ENCODE data around the gene FAM185A.

The FAM185A gene

GRCh38 chr7:102817616-102818573 is 69.1 kb downstream of the FAM185A start:
- no peak overlapping the region for H3K4me3 Mint-ChIP-seq
- H3K4me1 Mint-ChIP-seq = no peaks in the 10 kb centered on the region
- TF ChIP-seq, protein P1, sequence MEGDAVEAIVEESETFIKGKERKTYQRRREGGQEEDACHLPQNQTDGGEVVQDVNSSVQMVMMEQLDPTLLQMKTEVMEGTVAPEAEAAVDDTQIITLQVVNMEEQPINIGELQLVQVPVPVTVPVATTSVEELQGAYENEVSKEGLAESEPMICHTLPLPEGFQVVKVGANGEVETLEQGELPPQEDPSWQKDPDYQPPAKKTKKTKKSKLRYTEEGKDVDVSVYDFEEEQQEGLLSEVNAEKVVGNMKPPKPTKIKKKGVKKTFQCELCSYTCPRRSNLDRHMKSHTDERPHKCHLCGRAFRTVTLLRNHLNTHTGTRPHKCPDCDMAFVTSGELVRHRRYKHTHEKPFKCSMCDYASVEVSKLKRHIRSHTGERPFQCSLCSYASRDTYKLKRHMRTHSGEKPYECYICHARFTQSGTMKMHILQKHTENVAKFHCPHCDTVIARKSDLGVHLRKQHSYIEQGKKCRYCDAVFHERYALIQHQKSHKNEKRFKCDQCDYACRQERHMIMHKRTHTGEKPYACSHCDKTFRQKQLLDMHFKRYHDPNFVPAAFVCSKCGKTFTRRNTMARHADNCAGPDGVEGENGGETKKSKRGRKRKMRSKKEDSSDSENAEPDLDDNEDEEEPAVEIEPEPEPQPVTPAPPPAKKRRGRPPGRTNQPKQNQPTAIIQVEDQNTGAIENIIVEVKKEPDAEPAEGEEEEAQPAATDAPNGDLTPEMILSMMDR (IDR thresholded peaks at IDR 0.05) = no peak
- H3K27me3 Mint-ChIP-seq (ENCODE audit: low read depth, poor library complexity) = no peaks in the 10 kb centered on the region
- H3K36me3 Mint-ChIP-seq (ENCODE audit: low read depth) = peaks cover 25% of the 10 kb centered on the region
- H3K9me3 Mint-ChIP-seq = no peaks in the 10 kb centered on the region
- no peak overlapping the region for H3K27ac Mint-ChIP-seq
- DNase-seq = no peak

DNA sequence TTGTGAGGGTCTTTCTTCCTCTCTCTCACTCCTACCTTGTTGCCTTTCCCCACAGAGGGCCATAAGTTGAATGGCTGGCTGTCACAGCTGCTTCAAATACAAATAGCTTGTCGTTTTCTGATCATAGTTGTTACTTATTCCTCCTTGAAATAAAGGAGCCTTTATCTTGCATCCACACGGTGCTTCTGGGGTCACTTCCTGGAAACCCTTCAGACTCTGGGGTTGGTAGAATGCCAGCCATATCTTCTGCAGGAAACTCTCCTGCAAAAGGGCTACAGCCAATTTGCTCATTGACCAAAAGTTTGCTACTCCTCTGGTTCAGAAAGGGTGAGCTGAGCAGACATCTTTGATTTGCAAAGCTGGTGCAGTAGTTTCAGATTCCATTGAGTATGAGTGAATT is 70.4 kb downstream of the FAM185A start:
- H3K36me3 Mint-ChIP-seq (ENCODE audit: low read depth) = peaks cover 29% of the 10 kb centered on the region
- no peaks in the 10 kb centered on the region for H3K4me1 Mint-ChIP-seq
- no peaks in the 10 kb centered on the region for H3K9me3 Mint-ChIP-seq
- H3K4me3 Mint-ChIP-seq = no peak overlapping the region
- no peak for DNase-seq
- H3K27me3 Mint-ChIP-seq (ENCODE audit: low read depth, poor library complexity) = no peaks in the 10 kb centered on the region
- H3K27ac Mint-ChIP-seq = no peak overlapping the region
- TF ChIP-seq, protein P1 (IDR thresholded peaks at IDR 0.05) = no peak

DNA sequence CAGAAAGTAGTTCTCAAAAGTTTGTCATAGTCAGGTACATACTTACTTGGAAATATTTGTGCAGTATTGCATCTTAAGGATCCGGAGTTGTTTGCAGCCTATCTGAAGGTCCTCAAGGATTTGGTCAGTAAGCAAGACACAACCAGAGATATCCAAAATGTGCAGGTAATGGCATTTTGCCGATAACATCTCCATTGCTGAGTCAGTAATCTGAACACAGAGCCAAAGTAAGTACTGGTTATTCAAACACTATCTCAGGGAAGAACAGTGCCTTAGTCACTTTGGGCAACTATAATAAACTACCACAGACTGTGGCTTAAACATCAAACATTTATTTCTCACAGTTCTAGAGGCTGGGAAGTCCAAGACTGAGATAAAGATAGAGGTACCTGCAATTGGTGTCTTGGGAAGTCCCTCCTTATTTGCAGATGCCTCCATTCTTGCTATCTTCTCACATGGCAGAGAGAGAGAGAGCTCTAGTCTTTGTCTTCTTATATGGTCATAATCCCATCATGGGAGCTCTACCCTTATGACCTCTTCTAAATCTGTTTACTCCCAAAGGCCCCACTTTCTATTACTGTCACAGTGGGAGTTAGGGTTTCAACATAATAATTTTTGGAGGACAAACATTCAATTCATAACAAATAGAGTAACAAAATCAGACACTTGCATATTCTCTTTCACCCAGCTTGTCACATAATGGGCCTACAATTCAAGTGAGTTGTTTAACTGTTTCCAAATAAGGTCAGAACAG is 73.4 kb downstream of the FAM185A start:
- Mint-ChIP-seq H3K4me3 (no peak overlapping the region), H3K9me3 (peaks cover 2% of the 10 kb centered on the region), H3K4me1 (no peaks in the 10 kb centered on the region), H3K27me3 (ENCODE audit: low read depth, poor library complexity) (no peaks in the 10 kb centered on the region), H3K36me3 (ENCODE audit: low read depth) (peaks cover 49% of the 10 kb centered on the region), H3K27ac (no peak overlapping the region)
- TF ChIP-seq, protein P1 (IDR thresholded peaks at IDR 0.05) = no peak
- no peak for DNase-seq

- Mint-ChIP-seq H3K4me1 (peaks cover 2% of the 10 kb centered on the region), H3K9me3 (peaks cover 14% of the 10 kb centered on the region), H3K36me3 (ENCODE audit: low read depth) (peaks cover 63% of the 10 kb centered on the region), H3K27me3 (ENCODE audit: low read depth, poor library complexity) (no peaks in the 10 kb centered on the region), H3K27ac (no peak overlapping the region), H3K4me3 (no peak overlapping the region)
- TF ChIP-seq, protein P1 (IDR thresholded peaks at IDR 0.05) = no peak
- DNase-seq = no peak
These were observed 74.8 kb downstream of the FAM185A start for GRCh38 chr7:102823390-102824119.

DNA sequence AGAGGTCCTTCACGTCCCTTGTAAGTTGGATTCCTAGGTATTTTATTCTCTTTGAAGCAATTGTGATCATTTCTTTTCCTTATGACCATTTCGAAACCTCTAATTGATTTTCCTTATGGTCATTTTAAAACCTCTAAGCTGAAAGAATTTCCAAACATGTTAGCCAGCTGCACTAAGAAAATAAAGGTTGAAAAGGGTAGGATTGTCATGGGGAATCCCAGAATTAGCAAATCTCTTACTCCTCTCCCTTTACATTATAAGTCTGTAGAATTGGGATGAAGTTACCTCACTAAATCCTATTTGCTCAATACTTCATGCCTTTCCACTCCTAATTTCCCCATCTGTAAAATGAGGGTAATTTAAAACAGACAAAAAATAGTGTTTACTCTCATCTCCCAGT is 79.5 kb downstream of the FAM185A start:
- TF ChIP-seq, protein P1 (IDR thresholded peaks at IDR 0.05) = no peak
- H3K4me1 Mint-ChIP-seq = peaks cover 25% of the 10 kb centered on the region
- peaks cover 53% of the 10 kb centered on the region for H3K36me3 Mint-ChIP-seq (ENCODE audit: low read depth)
- no peak overlapping the region for H3K27ac Mint-ChIP-seq
- no peaks in the 10 kb centered on the region for H3K27me3 Mint-ChIP-seq (ENCODE audit: low read depth, poor library complexity)
- peaks cover 16% of the 10 kb centered on the region for H3K9me3 Mint-ChIP-seq
- no peak overlapping the region for H3K4me3 Mint-ChIP-seq
- DNase-seq = no peak
